Inferior parietal cortex (tissue), 1 donor: ENCODE measurements around the gene NOCT.
"Not testable (repeated sequence)": the region's sequence is repeated elsewhere in the genome, so short reads cannot be mapped to it uniquely, and the experiment has no call there.

Experiments used
- DNase-seq: peaks from one replicate; pipeline ENCODE4 v3.0.0-alpha.2; 2016; ENCODE audit errors: extremely low spot score

Gene NOCT, protein sequence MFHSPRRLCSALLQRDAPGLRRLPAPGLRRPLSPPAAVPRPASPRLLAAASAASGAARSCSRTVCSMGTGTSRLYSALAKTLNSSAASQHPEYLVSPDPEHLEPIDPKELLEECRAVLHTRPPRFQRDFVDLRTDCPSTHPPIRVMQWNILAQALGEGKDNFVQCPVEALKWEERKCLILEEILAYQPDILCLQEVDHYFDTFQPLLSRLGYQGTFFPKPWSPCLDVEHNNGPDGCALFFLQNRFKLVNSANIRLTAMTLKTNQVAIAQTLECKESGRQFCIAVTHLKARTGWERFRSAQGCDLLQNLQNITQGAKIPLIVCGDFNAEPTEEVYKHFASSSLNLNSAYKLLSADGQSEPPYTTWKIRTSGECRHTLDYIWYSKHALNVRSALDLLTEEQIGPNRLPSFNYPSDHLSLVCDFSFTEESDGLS

DNA sequence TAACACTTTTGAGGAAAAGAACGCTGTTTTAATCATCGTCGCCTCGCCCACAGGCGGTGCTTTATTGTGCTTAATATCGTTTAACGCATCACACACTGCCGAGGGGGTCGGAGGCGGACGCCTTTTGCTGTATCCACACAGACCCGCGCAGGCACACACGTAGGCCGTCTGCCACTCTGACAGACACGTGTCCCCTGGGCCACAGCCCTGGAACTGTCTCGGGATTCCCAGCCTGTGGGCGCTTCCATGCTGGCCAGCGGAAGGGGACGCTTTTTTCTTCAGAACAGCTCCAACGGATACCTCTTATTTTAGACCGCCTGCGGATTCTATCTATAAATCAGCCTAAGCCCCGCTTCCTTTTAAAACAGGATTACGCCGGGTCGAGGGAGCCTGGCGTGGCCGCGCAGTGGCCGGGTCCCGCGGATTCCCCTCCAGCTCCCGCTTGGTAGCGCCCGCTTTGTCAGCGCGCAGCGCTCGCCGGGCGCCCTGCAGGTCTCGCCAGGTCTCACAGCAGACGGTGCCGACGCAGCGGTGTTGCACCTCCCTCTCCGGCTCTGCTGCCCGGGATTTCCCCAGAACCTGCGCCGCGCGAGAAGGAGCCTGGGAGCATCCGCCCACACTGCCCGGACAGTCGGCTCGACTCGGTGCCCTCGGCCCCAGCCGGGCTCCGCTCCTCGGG, at the start of gene NOCT:
TSS of gene NOCT (plus strand) at position 513 of the 679 bp plus-strand sequence. CDS start 201 bp downstream, outside the sequence.
- DNase-seq = peak; percentile 85

DNA sequence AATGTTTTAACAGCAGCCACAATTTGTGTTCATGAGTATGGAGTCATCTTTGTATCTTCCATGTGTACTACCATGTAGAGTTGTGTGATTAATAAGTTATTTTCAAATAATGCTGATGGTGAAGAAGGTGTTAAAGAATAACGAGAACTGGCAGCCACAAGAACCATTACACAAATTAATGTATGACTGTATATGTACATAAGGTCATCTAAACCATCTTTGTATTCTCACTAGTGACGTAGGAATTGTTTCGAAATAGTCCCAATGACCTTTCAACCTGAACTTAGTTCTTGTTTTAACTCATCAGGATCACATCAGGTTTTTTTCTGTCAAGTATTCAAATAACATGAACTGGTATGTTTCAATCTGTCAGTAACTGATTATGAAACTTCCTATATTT, 48.3 kb upstream of the NOCT start:
- no peak for DNase-seq

DNA sequence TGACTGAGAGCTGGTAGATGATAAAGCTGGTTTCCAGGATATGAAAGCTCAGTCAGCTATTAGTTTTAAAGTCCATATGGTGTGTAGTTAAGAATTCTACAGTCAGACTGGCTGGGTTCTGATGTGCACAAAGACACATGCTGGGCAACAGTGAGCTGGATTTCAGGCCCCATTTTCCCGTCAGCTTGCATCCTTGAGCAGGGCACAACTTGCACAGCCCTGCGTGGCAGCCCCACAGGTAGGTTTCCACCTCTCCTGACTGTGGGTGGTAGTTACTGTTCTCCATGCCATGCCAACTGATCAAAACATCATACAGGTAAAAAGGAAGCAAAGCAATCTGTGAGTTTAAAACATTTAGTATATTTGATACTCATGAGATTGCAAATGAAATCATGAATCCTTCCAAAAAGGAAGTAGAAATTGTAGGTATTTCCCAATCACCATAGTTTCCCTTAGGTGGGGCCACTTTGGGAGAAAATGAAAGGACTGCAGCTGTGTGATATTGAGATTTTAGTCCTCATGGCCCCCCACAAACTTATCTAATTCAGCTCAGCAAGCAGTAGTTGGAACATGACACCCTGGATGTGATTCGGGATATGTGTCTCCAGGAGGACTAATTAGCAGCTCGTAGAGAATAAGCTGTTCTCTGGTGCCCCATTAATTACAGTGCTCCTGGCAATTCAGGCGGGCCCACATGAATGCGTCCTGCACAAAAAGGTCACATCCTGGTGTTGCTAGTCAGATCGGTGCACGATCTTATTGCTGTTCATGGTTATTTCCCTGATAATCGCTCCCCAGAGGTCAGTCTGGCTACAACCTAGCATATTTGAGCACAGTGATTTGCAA, 42.4 kb upstream of the NOCT start:
- no peak for DNase-seq

DNA sequence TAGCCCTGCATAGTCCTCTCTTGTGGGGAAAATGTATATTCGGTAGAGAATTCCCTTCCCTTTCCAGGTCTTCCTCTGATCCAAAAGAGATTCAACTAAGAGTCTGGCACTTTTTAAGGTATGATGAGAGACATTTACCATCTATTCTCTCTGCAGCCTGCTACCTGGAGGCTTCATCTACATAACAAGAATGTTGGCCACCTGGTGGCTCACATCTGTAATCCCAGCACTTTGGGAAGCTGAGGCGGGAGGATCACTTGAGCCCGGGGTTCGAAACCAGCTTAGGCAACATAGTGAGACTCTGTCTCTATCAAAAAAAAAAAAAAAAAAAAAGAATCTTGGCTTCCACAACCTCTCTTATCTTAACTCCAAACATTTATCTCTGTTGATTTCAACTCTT, 40.4 kb upstream of the NOCT start:
- no peak for DNase-seq

DNA sequence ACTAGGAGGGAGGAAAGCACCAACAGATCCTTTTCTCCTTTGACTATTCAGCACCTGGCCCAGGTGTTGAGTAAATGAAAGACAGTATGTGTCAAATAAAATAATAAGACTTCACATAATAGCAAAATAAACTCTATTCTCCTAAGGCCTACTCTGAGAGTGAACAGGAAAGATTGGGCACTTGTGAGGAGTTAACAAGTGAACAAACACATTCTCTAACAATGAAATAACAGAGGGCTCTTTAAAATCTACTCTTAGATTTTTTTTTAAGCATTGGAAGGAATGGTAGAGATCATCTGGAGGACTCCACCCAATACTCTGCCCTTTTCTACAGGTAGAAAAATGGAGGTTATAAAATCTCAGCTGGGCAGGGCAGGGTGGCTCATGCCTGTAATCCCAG, 39.1 kb upstream of the NOCT start:
- DNase-seq = no peak

DNA sequence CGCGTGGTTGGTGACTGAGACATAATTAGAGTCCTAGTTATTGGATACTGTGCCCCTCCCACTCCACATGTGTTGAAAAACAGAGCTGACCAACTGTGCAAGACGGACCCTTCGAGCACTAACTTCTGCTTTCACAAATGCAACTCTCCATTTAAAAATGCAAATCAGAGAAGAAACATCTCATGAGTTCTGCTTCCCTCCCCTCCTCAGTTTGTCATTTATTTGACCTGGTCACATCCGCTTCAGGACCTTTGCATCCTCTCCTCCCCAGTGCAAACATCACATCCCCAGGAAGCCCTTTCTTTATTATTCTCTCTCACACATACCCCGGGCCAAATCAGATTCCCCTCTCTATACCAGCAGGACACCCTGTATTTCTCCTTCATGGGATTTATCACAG, 38.1 kb upstream of the NOCT start:
- DNase-seq = no peak

DNA sequence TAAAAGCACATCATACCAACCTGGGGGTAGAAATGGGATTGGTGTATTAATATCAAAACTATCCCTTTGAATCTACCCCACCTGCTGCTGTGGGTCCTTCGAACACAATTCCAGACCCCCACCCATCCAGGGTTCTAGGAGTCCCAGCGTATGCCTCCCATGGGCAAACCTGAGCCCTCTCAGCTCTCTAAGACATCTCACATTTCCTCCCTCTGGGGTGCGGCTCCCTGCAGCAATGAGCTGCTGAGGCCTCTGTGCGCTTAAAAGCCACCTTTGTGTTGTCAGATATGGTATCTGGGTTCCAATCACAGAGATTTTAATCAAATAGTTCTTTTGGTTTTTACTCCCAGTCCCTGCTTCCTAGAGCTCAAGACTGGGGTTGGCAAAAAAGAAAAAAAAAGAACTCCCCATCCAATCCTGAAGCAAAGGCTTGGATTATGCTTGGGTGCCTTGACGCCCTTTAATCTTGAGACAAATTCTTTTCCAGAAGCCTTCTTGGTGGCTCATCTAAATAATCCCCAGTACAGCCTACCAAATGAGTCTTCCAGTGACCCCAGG, 37.5 kb upstream of the NOCT start:
- no peak for DNase-seq

DNA sequence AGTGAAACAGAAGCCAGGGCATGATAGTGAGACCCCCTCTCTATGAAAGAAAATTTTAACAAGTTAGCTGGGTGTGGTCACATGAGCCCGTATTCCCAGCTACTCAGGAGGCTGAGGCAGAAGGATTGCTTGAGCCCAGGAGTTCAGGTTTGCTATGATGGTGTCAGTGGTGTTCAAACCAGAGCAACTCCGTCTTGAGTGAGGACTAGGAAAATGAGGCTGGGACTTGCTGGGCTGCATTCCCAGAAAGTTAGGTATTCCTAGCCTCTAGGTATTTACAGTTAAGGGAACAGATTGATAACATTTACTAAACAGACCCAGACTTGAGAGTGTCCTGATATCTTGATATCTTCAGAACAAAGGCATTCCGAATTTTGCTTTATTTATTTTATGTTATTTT, 37.0 kb upstream of the NOCT start:
- no peak for DNase-seq

DNA sequence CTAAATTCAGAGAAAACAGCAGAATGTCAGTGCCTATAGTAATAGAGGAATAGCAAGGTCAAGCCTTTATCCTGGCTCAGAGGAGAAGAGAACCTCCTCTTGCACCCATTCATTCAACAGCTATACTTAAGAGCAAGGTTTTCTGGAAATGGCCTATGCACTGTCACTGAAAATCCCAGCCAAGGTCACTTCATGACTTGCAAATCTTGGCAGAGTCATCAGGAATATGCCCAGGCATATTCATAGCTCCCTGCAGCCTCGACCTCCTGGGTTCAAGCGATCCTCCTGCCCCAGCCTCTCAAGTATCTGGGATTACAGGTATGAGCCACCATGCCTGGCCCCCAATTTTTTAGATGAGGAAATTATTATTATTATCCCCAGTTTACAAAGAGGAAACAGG, 35.8 kb upstream of the NOCT start:
- DNase-seq = no peak

DNA sequence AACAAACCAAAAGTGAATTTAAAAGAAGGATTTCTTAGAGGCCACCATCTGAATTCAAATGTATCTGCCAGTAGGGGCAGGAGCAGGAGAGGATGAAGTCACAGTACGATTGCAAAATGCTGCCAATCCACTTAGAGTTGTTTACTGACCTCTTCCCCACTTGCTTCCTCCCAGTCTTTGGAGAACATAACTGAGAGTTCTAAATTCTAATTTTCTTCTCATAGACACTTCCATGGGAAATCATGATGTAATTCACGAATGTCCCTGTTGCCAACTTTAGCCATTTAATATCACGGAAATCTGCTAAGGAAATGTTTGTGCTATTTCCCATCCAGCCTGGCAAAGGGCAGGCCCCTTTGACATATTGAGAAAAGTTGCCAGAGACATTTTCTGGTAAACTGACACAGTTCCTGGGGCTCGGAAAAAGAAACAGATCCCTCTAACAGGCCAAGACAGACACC, 33.6 kb upstream of the NOCT start:
- peak; percentile 30 for DNase-seq

DNA sequence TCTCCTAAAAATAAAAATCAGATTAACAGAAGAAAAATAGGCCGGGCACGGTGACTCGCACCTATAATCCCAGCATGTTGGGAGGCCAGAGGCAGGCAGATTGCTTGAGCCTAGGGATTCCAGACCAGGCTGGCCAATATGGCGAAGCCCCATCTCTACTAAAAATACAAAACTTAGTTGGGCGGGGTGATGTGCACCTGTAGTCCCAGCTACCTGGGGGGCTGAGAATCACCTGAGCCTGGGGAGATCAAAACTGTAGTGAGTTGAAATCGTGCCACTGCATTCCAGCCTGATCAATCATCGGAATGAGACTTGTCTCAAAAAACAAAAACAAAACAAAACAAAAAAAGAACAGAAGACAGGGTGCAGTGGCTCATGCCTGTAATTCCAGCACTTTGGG, 32.8 kb upstream of the NOCT start:
- no peak for DNase-seq

DNA sequence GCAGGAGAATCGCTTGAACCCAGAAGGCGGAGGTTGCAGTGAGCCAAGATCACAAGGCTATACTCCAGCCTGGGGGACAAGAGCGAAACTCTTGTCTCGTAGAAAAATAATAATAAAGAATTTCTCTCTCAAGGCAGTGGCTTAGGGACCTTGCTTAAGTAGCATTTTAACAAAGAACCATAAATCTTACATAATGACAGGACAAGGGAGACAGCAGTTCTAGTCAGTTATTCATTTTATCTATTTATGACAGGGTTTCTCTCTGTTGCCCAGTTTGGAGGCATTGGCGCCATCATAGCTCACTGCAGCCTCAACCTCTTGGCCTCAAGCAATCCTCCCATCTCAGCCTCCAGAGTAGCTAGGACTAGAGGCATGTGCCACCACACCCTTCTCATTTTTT, 31.9 kb upstream of the NOCT start:
- no peak for DNase-seq

DNA sequence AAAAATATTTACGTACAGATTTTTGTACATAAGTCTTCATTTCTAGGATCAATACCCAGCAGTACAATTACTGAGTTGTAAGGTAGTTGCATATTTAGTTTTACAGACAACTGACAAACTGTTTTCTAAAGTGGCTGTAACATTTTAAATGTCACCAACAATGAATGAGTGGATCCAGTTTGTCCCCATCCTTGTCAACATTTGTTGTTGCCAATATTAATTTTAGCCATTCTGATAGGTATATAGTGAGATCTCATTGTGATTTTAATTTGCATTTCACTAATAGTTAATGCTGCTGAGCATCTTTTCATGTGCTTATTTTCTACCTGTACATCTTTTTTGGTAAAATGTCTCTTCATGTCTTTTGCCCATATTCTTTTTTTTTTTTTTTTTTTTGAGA, 30.9 kb upstream of the NOCT start:
- no peak for DNase-seq

DNA sequence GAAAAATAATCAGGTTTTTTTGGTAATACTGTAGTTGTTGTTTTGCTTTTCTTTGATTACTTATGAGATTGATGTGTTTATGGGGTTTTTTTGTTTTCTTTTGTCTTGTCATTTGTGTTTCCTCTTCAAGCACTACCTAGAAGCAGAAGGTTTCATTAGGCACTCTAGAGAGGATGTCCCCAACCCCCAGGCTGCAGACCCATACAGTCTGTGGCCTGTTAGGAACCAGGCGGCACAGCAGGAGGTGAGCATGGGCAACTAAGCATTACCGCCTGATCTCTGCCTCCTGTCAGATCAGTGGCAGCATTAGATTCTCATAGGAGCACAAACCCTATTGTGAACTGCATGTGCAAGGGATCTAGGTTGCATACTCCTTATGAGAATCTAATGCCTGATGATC, 22.9 kb upstream of the NOCT start:
- no peak for DNase-seq

DNA sequence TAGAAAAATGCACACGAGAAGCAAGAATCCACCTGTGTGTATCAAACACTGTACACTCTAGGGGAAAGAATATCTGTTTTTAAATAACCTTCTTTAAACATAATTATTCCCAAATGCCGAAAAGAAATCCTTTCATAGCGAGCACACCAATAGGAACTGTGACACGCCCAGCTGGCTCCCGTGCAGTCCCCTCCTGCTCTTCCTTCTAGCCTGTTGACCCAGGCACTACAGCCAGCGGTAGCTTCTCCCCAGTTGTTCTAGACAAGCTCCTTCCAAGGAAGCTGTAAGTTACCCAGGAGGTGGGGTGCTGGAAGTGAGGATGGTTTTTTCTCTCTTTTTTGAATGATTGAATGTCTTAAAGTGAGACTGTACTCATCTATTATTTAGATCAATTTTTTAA, 19.5 kb upstream of the NOCT start:
- no peak for DNase-seq

DNA sequence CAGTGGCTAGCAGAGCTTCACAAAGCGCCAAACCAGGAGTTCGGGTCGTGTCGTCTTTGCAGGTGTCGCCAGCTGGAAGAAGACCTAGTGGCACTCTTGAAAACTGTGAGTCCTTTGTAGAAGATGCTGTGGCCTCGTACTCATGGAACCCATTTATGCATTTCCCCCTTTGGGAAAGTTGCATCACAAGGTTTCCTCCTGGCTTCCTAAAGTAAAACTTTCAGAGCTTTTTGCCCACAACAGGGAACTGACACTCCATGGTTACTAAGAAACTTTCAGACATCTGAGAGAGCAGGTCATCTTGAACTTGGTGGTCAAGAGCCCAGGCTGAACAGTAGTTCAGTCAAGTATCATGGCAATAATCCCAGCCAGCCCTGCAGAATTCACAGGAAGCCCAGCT, 15.9 kb upstream of the NOCT start:
- no peak for DNase-seq

DNA sequence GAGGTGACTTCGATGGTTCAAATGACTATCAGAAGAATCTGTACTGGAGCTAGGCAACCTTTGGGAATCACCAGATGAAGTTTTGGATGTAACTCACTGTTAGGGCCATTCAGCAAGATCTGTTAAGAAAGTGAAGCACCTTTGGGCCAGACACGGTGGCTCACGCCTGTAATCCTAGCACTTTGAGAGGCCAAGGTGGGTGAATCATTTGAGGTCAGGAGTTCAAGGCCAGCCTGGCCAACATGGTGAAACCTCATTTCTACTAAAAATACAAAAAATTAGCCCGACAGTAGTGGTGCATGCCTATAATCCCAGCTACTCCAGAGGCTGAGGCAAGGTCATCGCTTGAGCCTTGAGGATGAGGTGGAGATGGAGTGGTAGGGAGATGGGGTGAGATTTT, 15.4 kb upstream of the NOCT start:
- not testable (repeated sequence) for DNase-seq

DNA sequence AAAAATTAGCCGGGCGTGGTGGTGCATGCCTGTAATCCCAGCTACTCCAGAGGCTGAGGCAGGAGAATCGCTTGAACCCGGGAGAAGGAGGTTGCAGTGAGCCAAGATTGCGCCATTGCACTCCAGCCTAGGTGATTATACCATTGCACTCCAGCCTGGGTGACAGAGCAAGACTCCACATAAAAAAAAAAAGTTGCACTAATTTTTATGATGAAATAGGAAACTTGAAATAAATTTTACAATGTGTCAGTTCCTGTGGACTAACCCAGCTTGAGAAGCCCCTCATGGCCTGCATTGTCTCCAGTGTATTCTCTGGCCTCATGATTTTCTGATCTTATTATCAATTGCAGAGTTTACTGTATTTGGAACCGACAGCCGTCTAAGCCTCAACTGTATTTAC, 14.2 kb upstream of the NOCT start:
- not testable (repeated sequence) for DNase-seq

DNA sequence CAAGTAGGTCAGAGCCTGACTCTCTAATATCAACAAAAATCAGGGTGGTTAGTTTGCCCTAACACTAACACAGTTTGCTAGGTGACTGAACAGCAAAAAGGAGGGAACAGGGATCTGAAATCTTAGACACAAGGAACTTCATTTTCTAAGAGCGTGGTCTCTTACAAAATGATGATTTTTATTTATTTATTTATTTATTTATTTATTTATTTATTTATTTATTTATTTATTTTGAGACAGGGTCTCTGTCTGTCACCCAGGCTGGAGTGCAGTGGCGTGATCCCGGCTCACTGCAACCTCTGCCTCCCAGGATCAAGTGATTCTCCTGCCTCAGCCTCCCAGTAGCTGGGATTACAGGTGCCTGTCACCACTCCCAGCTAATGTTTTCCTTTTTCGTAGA, 11.9 kb upstream of the NOCT start:
- DNase-seq = not testable (repeated sequence)

DNA sequence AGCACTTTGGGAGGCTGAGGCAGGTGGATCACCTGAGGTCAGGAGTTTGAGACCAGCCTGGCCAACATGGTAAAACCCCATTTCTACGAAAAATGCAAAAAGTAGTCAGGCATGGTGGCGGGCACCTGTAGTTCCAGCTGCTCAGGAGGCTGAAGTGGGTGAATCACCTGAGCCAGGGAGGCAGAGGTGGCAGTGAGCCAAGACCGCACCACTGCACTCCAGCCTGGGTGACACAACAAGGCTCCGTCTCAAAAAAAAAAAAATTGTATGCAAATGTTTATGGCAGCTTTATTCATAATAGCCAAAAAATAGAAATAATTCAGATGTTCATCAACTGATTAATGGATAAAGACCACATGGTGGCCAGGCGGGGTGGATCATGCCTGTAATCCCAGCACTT, 9.8 kb upstream of the NOCT start:
- DNase-seq = no peak

DNA sequence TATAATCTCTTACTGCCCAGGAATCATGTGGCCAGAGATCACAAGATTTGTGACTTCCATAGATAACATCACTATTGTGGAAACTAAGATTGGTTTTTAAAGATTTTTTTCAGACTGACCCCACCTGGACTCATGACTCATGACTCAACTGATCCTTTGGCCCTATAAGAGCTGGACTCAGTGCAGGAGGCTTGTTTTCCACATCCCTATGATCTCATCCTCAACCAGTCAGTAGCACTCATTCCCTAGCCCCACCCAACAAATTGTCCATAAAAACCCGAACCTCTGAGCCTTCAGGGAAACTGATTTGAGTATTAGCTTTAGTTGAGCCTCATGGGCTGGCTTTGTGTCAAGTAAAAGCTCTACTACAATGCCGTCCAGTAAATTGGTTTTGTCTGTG, 7.9 kb upstream of the NOCT start:
- DNase-seq = no peak

DNA sequence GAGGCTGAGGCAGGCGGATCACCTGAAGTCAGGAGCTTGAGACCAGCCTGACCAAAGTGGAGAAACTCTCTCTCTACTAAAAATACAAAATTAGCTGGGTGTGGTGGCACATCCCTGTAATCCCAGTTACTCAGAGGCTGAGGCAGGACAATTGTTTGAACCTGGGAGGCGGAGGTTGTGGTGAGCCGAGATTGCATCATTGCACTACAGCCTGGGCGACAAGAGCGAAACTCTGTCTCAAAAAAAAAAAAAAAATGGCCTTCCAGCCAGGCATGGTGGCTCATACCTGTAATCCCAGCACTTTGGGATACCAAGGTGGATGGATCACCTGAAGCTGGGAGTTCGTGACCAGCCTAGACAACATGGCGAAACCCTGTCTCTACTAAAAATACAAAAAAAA, 7.3 kb upstream of the NOCT start:
- not testable (repeated sequence) for DNase-seq
